ENCODE data around the gene SLC10A6. TPM values are rescaled to one million over a fixed set of nuclear protein-coding genes. Genes with fewer than 3 reads are reported as not detected.

Gene SLC10A6
- polyA plus RNA-seq, 12 donors, result 0.11 to 0.30 (median 0.20) TPM; not detected in 6

DNA sequence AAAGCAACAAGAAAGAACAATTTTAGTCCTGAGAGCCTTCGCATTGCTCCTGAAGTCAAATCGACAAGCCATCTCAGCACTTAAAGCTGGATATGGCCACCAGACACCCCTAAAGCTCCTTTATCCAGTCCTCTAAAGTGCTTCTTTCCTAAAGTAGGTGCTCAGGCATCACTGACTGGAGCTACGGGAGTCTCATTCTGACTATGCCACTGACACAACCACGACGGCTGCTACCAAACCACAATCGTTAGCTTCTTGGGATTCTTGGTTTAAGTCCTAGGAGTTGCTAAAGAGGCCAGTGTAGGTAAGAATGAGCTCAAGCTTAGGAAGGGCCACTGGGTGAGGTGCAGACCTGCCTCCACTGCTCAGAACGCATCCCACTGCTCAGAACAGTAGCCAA lies 1.0 kb downstream of the SLC10A6 start:
- DNase-seq, result no peak

DNA sequence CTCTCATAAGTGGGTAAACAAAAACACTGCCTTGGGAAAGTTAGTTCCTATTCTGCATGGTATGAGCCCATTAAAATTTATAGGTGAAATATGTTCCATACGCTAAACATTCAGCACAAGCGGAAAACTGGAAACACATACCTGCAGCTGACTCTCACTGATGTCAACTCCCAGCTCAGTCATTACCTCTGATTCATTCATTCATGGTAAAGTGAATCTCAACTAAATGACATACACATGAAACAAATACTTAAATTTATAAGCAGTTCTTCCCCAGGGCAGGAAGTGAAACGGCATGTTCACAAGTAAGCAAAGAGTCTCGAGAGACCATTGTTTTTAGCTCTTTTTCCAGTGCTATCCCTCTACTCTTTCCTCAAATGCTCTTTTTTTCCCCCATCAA lies 1.6 kb downstream of the SLC10A6 start:
- DNase-seq, result peak; percentile 10

DNA sequence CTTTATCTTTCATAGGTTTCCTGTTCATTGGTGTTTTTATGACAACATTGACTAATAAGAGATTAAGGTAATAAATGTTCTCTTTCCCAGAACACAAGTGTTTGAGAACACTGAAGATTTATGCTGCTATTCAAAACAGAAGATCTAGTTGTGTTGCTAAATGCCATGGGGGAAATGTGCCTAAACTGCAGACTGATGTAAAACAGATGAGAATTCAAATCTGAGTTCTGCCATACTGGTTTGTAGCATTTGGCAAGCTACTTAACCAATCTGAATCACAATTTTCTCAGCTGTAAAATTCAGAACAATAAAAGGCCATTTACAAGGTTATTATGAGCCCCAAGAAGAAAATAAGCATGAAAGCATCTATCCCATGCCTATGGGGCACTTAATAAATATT lies 2.3 kb downstream of the SLC10A6 start:
- no peak for DNase-seq

DNA sequence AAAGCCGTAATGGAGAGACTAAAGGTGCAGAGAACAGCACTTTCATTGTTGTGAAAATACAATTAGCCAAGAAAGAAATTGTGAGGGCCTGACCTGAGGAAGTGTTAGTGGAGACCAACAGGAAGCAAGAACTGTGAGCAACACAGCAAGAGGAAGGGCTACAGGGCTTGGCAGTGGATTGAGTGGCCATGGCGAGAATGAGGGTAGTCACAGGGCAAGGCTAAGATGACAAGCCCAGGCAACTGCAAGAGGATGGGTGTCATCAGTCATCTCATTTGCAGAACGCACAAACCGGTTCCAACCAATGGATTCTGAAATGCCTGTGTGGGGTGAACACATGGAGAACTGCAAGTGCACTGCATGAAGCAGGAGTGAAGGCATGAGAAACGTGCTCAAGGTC lies 3.6 kb downstream of the SLC10A6 start:
- DNase-seq, result no peak

DNA sequence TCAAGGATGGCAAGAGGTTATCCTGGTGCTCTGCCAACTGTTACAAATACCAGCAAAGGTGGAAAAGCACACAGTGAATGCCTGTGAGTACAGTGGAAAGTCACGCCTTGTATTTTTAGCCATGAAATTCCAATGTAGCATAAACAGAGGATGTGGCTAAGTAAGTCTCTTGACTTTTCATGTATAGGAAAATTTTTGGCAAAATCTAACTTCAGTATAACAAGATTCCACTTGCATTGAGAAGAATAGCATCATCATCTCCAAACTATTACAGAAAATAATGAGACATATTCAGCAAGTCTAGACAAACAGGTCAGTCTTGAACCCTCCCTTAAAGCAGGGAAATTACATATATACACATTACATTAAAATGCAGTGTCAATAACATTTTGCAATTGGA lies 7.9 kb downstream of the SLC10A6 start:
- DNase-seq, result no peak

DNA sequence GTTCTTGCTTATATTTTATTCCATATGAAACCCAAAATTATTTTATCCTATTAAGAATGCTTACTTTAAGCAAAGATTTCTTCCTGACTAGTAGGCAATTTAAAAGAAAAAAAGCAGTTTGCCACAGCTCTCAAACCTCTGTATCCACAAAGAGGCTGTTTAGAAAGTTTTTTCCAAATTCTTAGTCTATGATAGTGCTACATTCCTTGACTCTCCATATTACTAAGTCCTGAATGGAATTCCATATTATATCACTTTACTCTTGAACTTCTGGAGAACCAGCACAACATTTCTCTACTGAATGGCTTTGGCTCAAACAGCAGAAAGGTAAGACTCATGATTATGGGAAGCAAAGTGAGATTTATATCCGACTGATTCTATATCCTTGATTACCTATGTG lies 8.3 kb downstream of the SLC10A6 start:
- DNase-seq, result no peak

DNA sequence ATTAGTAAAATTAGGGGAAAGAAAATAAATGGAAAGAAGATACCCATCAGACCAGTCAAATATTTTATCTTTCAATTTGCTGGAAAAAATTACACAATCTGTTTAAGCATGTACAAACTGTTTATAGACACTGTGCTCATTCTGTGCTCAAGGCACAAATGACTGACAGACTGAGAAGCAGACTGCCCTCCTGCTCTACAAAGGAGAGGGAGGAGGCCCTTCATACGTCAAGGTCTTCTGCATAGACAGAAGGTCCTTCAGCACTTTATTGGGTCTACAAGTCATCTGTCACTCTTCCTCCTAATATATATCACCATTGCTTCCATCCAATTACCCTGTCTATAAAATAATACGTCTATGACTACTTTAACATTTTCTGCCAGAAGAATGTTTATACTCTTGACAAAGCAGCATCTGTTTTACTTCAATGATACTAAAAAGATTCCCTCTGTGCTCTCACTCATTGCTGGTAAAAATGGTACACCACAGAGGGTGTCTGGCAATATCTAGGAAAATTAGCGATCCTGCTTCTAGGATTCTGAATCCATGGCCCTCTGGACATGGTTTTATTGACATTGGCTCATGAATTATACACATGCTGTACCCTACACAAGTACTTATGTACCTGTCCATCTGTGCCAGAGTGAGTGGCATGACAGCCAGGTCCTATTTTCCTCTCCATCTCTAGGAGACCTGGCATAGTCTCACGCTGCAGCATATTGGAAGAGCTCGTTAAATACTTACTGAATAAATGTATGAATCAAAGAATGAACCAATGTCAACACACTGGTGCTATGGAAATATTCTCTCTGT lies 11.3 kb downstream of the SLC10A6 start:
- DNase-seq, result no peak

DNA sequence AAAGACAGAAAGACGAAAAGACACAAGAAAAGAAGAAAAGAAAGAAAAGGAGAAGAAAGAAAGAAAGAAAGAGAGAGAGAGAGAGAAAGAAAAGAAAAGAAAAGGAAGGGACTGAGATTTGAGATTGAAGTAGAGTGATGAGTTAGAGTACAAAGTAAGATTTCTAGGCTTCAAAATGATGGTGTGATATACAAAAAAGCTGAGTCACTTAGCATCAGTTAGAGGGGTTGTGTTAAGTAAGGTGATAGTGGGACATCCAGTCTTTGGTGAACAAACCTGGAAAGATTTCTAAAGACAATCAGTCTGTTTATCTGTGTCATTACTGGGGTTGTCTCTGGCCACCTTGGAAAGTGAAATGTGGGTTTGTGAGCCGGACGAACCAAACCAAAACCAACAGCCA lies 13.5 kb downstream of the SLC10A6 start:
- no peak for DNase-seq

DNA sequence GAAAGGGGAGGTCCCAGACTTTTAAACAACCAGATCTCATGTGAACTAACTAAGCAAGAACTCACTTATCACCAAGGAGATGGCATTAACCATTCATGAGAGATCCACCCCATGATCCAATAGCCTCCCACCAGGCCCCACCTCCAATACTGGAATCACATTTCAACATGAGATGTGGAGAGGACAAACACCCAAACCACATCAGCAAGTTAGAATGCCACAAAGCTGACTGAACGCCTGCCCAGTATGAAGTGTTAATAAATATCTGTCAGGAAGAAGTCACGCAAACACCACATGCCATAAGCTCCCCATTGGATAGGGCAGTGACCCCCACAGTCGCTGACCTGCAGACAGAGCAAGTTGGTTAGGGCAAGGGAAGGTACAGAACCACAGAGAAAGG lies 14.3 kb downstream of the SLC10A6 start:
- DNase-seq, result no peak

DNA sequence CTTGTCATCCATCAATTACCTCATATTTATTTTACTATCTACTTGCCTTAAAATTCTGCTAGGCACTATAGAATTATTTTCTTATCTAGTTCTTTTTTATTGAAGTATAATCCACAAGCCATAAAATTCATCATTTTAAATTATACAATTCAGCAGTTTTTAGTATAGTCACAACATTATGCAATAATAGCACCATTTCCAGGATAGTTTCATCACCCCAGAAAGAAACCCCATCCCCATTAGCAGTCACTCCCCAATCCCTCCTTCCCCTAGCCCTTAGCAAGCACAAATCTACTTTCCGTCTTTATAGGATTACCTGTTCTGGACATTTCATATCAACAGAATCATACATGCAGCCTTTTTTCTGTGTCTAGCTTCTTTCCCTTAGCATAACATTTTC lies 15.6 kb downstream of the SLC10A6 start:
- DNase-seq, result no peak

DNA sequence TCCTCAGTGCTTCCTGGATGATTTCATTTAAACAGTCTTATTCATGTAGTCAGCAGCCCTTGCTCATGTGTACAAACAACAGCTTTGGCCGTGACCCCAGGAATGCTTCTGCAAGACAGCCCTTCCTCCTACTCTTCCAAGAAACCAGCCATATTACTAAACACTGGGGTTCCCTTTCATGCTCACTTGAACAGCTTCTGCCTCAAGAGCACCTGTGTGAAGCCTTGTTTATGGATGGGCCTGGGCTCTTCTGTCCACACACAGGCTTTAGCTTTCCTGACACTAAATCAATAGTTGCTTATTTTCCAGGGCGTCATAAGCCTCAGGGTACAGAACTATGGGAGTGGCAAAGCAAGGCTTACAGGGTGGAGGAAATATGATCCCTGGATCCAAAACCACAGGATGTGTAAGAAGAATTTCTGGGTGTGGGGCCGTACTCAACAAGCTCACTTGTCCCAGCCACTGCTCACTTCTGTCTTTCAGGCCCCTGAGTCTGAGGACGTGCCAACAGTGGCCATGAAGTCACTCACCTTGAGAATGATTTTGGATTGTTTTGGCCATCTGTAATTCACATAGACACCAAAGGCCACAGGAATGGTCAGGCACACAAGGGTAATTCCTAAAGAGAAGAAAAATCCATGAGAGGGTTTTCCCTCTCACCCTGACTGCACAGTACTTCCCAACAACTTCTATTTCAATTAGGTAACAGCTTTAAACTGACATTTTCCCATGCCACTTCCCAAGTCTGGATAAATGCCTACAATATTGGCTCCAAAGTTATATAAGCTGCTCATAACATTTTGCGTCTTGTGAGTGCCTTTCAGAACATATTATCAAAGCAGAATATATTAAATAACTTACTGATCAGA lies 17.7 kb downstream of the SLC10A6 start:
- no peak for DNase-seq

DNA sequence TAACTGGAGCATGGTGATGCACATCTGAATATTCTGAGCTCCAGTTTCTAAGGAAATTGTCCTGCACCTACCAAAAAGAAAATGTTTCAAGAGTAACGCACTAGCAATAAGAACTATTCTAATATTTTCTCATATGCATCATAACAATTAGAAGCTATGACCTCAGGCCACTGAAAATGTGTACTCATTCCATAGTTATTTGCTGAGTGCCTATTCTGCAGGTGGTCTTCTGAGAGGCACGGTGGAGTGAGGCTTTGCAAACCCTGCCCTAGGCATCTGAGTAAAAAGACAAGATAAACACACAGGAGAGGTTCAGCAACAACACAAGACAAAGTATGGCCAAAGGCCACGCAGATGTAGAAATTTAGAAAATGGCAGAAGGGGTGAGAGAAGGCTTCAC lies 23.7 kb downstream of the SLC10A6 start:
- no peak for DNase-seq

DNA sequence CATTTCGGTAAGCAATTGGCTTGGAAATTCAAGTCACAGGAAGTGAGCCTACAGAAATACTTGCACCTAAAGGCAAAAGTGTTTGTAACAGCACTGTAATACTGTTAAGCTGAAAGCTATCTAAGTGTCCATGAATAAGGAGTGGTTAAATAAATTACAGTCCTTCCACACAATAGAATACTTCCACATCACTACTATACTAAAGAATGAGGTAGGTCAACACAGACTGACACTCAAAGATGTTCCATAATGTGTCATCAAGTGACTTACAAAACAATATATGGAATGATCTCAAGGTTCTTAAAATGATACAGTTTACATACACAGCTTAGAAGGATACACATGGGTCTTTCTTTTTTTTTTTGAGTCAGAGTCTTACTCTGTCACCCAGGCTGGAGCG lies 27.0 kb downstream of the SLC10A6 start:
- DNase-seq, result no peak

DNA sequence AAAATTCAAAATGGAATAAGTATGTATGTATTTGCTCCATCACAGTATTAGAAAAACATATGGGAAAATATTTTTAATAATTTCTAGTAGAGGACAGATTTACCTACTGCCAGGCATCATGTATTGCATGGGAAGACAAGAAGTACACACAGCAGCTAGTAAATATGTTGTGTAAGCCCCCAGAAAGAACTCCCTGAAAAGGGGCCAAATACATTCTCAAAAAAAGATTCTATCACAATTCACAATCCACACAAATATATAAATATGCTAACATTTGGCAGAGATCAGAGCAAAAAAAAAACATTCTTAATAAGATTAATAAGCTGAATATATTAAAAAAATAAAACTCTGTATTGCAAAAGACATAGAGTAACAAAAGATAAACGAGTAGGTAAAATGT lies 28.0 kb downstream of the SLC10A6 start:
- no peak for DNase-seq

DNA sequence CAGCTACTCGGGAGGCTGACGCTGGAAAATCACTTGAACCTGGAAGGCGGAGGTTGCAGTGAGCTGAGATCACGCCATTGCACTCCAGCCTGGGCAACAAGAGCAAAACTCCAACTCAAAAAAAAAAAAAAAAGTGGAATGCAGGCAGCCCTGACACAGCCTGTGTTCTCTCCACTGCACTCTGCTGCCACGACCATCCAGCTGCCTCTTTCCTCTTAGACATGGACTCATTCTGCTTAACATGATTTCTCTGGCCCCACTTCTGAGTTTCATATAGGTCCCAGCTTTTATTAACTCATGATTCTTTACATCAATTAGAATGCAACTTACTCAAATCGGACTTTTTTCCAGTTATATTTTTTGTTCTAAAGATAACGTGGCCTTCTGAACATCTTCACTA lies 29.6 kb downstream of the SLC10A6 start:
- DNase-seq, result no peak

DNA sequence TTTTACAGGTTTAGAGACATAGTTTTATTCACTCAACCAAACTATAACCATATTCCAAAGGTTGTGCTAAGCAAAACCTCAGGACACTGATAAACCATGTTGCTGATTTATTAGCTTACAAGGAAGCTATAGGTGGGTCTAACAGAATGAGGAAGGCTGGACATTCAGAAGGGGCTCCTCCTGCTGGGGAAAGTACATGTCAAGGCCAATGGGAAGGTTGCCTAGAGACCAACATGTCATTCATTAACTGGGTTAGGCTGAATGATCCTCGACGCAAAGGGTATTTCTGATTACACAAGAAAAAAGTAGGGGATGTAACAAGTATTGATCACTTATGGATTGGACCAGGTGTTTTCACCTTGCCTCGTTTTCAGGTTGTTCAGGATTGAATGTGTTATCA lies 30.3 kb downstream of the SLC10A6 start:
- no peak for DNase-seq

DNA sequence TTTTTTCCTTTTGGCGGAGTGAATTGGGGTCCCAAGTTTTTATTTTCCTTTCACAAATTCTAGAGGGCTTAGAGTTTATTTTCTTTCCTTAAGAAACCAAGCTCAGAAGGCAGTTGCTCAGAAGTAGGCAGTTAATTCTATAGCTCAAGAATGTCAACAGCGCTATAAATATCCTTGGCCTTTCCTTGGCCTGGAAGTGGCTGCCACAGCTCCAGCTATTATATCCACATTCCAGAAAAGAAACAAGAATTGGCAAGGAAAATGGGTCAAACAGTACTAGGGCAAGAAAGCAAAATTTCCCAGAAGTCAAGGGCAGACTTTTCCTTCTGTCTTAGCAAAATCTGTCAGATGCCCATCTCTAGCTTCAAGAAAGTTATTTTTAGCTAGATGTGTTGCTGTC lies 31.0 kb downstream of the SLC10A6 start:
- no peak for DNase-seq

DNA sequence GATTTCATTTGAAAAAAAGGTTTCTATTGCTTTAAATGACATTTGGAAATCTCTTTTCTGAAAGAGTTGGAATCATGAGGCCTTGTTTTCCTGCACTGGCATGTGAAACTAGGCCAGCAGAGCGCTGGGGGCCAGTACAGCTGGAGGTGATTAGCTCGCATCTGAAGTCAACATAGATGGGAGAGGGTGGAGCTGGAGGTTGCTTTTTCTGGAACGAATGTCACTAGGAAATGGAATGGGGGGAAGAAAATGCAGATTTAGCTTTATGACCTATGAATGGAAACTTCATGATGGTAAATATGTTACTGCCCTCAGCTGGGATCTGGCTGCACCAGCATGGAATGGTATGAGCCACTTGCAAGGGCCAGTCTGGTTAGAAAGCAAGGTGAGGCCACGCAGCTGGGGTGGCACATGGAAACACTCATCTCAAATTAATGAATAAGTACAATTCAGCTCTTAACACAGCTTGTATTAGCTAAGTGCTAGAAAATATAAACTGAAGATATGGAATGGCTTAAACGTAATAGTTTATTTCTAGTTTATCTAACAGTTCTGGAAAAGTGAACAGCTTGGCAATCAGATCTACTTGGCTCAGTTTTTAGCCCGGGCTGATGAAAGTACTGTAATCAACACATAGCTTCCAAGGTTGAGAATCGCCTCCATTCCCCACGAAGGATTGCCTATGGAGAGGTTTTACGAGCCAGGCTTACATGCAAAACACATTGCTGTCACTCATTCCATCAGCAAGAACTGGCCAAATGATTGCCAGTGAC lies 32.5 kb downstream of the SLC10A6 start:
- peak; percentile 54 for DNase-seq

DNA sequence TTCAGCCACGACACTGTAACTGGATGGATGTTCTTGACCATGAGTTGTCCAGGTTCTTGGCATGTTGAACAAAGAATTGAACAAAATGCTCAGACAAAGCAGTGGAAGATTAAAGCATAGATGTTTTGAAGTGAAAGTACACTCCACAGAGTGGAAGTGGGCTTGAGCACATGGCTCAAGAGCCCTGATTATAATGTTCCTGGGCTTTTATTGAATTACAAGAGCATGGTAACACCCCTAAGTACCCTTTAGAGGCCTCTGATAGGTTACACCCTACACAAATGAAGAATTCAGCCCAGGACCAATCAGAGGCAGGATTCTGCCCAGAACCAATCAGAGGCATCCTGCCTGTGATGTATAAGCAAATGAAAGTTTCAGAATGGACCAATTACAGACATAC lies 33.5 kb downstream of the SLC10A6 start:
- DNase-seq, result no peak

DNA sequence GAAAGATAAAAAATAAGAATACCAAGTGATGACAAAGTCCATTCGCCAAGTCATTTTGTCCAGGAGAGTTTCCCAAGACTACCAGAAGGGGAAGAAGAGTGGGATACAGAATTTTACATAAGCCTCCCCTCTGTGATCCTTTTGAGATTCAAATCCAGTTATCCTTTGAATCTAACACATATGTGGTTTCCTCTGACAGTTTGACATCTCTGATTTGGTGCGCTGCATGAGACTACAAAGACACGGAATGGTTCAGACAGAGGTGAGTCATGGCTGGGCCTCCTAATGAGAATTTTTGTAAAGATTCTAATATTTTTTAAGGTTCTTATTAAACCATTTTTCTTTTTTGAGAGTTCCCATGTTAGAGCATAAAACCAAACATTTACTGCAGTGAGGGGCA lies 38.3 kb downstream of the SLC10A6 start:
- no peak for DNase-seq

DNA sequence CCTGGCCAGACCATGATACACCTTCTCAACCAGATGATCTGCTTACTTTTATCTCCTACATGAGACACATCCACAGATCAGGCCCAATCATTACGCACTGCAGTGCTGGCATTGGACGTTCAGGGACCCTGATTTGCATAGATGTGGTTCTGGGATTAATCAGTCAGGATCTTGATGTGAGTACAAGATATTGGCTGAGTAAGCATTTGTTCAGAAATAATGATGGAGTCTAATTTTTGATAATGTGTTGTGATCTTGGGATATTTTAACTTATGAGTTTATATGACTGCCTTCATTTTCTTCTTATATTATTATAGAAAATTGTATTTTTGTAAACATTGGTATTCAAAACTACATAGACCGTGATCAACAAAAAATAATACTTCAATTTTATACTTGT lies 39.4 kb downstream of the SLC10A6 start:
- no peak for DNase-seq

DNA sequence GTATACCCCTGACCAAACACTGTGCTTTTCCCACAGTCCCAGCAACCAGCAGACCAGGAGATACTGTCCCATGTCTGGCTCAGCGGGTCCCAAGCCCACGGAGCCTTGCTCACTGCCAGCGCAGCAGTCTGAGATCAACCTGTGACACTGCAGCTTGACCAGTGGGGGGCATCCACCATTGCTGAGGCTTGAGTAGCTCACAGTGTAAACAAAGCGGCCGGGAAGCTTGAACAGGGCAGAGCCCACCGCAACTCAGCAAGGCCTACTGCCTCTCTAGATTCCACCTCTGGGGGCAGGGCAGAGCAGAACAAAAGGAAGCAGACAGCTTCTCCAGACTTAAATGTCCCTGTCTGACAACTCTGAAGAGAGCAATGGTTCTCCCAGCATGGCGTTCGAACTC lies 58.1 kb downstream of the SLC10A6 start:
- no peak for DNase-seq

DNA sequence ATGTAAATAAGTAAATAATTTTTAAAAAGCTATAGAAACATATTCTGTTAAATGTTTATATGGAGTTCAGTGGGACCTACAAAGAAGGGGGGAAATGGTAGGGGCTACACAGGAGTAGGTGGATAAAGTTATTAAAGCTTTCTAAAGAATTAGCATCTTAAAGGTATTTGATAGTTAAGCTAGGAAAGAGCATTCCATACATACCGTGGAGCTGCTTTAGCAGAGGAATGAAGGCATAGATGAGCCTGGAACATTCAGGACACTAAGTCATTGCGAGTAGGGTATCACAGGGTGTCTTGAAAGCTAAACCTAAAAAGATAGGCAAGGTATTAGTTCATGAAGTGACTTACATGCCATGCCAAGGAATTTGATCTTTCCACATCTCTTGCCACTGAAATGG lies 60.4 kb downstream of the SLC10A6 start:
- no peak for DNase-seq
